NB4 (cell line): ENCODE measurements around the gene MAK.

Experiments
- MYC ChIP-seq: IDR thresholded peaks from 2 replicates; pipeline ENCODE4 v1.6.1; 2011; ENCODE audit warnings: low read depth, low read length
- POLR2A ChIP-seq: IDR thresholded peaks from 2 replicates; pipeline ENCODE4 v1.6.1; 2011; ENCODE audit warnings: mild to moderate bottlenecking; ENCODE audit not compliant: insufficient read length; ENCODE audit errors: extremely low read depth
- TF ChIP-seq, protein P1 (sequence below): IDR thresholded peaks from one replicate; pipeline ENCODE4 v1.5.1; 2012; ENCODE audit warnings: low read depth, low read length

DNA sequence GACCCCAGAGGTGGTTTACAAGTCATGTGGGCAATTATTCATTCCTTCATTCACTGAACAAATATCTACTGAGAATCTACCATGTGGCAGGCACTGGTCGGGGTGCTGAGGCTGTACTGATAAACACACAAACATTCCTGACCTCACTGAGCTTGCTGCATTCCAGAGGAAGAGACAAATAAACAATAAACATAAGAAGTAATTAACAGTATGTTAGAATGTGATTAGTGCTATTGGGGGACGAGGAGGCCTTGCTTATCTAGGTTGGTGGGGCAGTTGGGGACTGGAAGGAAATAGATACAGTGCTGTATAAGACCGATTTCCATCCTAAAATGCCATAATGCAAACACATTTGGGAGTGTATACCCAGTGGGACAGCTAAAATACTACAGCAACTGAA is 44.1 kb downstream of the MAK start:
- no peak for TF ChIP-seq POLR2A
- no peak for TF ChIP-seq MYC
- TF ChIP-seq, protein P1, sequence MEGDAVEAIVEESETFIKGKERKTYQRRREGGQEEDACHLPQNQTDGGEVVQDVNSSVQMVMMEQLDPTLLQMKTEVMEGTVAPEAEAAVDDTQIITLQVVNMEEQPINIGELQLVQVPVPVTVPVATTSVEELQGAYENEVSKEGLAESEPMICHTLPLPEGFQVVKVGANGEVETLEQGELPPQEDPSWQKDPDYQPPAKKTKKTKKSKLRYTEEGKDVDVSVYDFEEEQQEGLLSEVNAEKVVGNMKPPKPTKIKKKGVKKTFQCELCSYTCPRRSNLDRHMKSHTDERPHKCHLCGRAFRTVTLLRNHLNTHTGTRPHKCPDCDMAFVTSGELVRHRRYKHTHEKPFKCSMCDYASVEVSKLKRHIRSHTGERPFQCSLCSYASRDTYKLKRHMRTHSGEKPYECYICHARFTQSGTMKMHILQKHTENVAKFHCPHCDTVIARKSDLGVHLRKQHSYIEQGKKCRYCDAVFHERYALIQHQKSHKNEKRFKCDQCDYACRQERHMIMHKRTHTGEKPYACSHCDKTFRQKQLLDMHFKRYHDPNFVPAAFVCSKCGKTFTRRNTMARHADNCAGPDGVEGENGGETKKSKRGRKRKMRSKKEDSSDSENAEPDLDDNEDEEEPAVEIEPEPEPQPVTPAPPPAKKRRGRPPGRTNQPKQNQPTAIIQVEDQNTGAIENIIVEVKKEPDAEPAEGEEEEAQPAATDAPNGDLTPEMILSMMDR: no peak
